ENCODE data around the gene POLG2.
"Not testable (repeated sequence)": the region's sequence is repeated elsewhere in the genome, so short reads cannot be mapped to it uniquely, and the experiment has no call there.

Gene POLG2

GRCh38 chr17:64503341-64503740 is 6.5 kb upstream of the POLG2 start:
- DNase-seq (no peak), ATAC-seq (replicated peaks) (no peak)
- Mint-ChIP-seq H3K36me3 (ENCODE audit: insufficient read depth) (peaks cover 94% of the 10 kb centered on the region), H3K9me3 (no peaks in the 10 kb centered on the region), H3K27me3 (no peaks in the 10 kb centered on the region), H3K4me1 (ENCODE audit: low read depth in 2 of 2) (peaks cover 50 to 70% of the 10 kb centered on the region in 2 donors), H3K27ac (peak overlapping the region; percentile 99), H3K4me3 (peak overlapping the region; percentile 98 to 99)

- no peak for DNase-seq
- peak overlapping the region; percentile 98 to 99 for H3K4me3 Mint-ChIP-seq
Measured at GRCh38 chr17:64502809-64503208, 6.0 kb upstream of the POLG2 start.

GRCh38 chr17:64502021-64502420 is 5.2 kb upstream of the POLG2 start:
- peaks cover 100% of the 10 kb centered on the region for H3K36me3 Mint-ChIP-seq (ENCODE audit: insufficient read depth)
- H3K4me1 Mint-ChIP-seq (ENCODE audit: low read depth in 2 of 2): peaks cover 57 to 77% of the 10 kb centered on the region in 2 donors
- DNase-seq: no peak
- H3K27me3 Mint-ChIP-seq: no peaks in the 10 kb centered on the region
- H3K9me3 Mint-ChIP-seq: no peaks in the 10 kb centered on the region
- H3K4me3 Mint-ChIP-seq: peak overlapping the region; percentile 33 to 98
- no peak for ATAC-seq (replicated peaks)
- H3K27ac Mint-ChIP-seq: peak overlapping the region; percentile 29 to 99

More at GRCh38 chr17:64502809-64503208, 6.0 kb upstream of the POLG2 start:
- peaks cover 54 to 73% of the 10 kb centered on the region in 2 donors for H3K4me1 Mint-ChIP-seq (ENCODE audit: low read depth in 2 of 2)
- no peak for ATAC-seq (replicated peaks)
- H3K27ac Mint-ChIP-seq: peak overlapping the region; percentile 99
- peaks cover 98% of the 10 kb centered on the region for H3K36me3 Mint-ChIP-seq (ENCODE audit: insufficient read depth)
- no peaks in the 10 kb centered on the region for H3K9me3 Mint-ChIP-seq
- no peaks in the 10 kb centered on the region for H3K27me3 Mint-ChIP-seq

- H3K27me3 Mint-ChIP-seq: no peaks in the 10 kb centered on the region
- peaks cover 62 to 86% of the 10 kb centered on the region in 2 donors for H3K4me1 Mint-ChIP-seq (ENCODE audit: low read depth in 2 of 2)
- no peak for DNase-seq
- H3K27ac Mint-ChIP-seq: peak overlapping the region; percentile 92 to 99
- H3K36me3 Mint-ChIP-seq (ENCODE audit: insufficient read depth): peaks cover 100% of the 10 kb centered on the region
- no peaks in the 10 kb centered on the region for H3K9me3 Mint-ChIP-seq
- H3K4me3 Mint-ChIP-seq: peak overlapping the region; percentile 33 to 98
- no peak for ATAC-seq (replicated peaks)
Measured at GRCh38 chr17:64500862-64501765, 4.3 kb upstream of the POLG2 start.

- peaks cover 65 to 90% of the 10 kb centered on the region in 2 donors for H3K4me1 Mint-ChIP-seq (ENCODE audit: low read depth in 2 of 2)
- H3K4me3 Mint-ChIP-seq: peak overlapping the region; percentile 33 to 39
- H3K9me3 Mint-ChIP-seq: no peaks in the 10 kb centered on the region
- peak overlapping the region; percentile 92 to 99 for H3K27ac Mint-ChIP-seq
- DNase-seq: no peak
- H3K27me3 Mint-ChIP-seq: no peaks in the 10 kb centered on the region
- no peak for ATAC-seq (replicated peaks)
- H3K36me3 Mint-ChIP-seq (ENCODE audit: insufficient read depth): peaks cover 96% of the 10 kb centered on the region
Measured at GRCh38 chr17:64500487-64500859, 3.6 kb upstream of the POLG2 start.

GRCh38 chr17:64499805-64500486 is 3.1 kb upstream of the POLG2 start:
- Mint-ChIP-seq H3K36me3 (ENCODE audit: insufficient read depth) (peaks cover 91% of the 10 kb centered on the region), H3K4me1 (ENCODE audit: low read depth in 2 of 2) (peaks cover 65 to 92% of the 10 kb centered on the region in 2 donors), H3K27me3 (no peaks in the 10 kb centered on the region), H3K9me3 (no peaks in the 10 kb centered on the region), H3K27ac (peak overlapping the region; percentile 92 to 99), H3K4me3 (peak overlapping the region; percentile 33 to 39)
- no peak for DNase-seq
- no peak for ATAC-seq (replicated peaks)

GRCh38 chr17:64498308-64499203 is 1.7 kb upstream of the POLG2 start:
- H3K4me3 Mint-ChIP-seq: peak overlapping the region; percentile 96 to 97
- ATAC-seq (replicated peaks) (no peak), DNase-seq (no peak)
- H3K27me3 Mint-ChIP-seq: no peaks in the 10 kb centered on the region
- peaks cover 77% of the 10 kb centered on the region for H3K36me3 Mint-ChIP-seq (ENCODE audit: insufficient read depth)
- no peaks in the 10 kb centered on the region for H3K9me3 Mint-ChIP-seq
- H3K4me1 Mint-ChIP-seq (ENCODE audit: low read depth in 2 of 2): peaks cover 68 to 93% of the 10 kb centered on the region in 2 donors
- H3K27ac Mint-ChIP-seq: peak overlapping the region; percentile 92 to 99

- peaks cover 60 to 88% of the 10 kb centered on the region in 2 donors for H3K4me1 Mint-ChIP-seq (ENCODE audit: low read depth in 2 of 2)
- DNase-seq: no peak
- H3K4me3 Mint-ChIP-seq: peak overlapping the region; percentile 96 to 97
- peak overlapping the region; percentile 92 to 99 for H3K27ac Mint-ChIP-seq
- no peaks in the 10 kb centered on the region for H3K27me3 Mint-ChIP-seq
- peak; percentile 21 for ATAC-seq (replicated peaks)
- H3K9me3 Mint-ChIP-seq: no peaks in the 10 kb centered on the region
- peaks cover 68% of the 10 kb centered on the region for H3K36me3 Mint-ChIP-seq (ENCODE audit: insufficient read depth)
Measured at GRCh38 chr17:64497565-64498035, 746 bp upstream of the POLG2 start.

- Mint-ChIP-seq H3K36me3 (ENCODE audit: insufficient read depth) (peaks cover 63% of the 10 kb centered on the region), H3K4me3 (peak overlapping the region; percentile 96 to 97), H3K4me1 (ENCODE audit: low read depth in 2 of 2) (peaks cover 53 to 77% of the 10 kb centered on the region in 2 donors), H3K27me3 (no peaks in the 10 kb centered on the region), H3K9me3 (no peaks in the 10 kb centered on the region), H3K27ac (peak overlapping the region; percentile 92 to 99)
- DNase-seq (no peak), ATAC-seq (replicated peaks) (no peak)
Measured at GRCh38 chr17:64496348-64496785, 487 bp downstream of the POLG2 start.

GRCh38 chr17:64495300-64495699 is 1.6 kb downstream of the POLG2 start:
- ATAC-seq (replicated peaks); DNase-seq; H3K27me3 Mint-ChIP-seq; H3K9me3 Mint-ChIP-seq; H3K27ac Mint-ChIP-seq: not testable (repeated sequence)
- H3K4me3 Mint-ChIP-seq: peak overlapping the region; percentile 96 to 97
- H3K36me3 Mint-ChIP-seq (ENCODE audit: insufficient read depth): peaks cover 59% of the 10 kb centered on the region
- peaks cover 44 to 66% of the 10 kb centered on the region in 2 donors for H3K4me1 Mint-ChIP-seq (ENCODE audit: low read depth in 2 of 2)

- peaks cover 59% of the 10 kb centered on the region for H3K36me3 Mint-ChIP-seq (ENCODE audit: insufficient read depth)
- no peaks in the 10 kb centered on the region for H3K27me3 Mint-ChIP-seq
- DNase-seq: no peak
- no peak for ATAC-seq (replicated peaks)
- H3K4me1 Mint-ChIP-seq (ENCODE audit: low read depth in 2 of 2): peaks cover 39 to 54% of the 10 kb centered on the region in 2 donors
- H3K9me3 Mint-ChIP-seq: no peaks in the 10 kb centered on the region
- peak overlapping the region in 1 of 2 donors; percentile 60 for H3K27ac Mint-ChIP-seq
- H3K4me3 Mint-ChIP-seq: no peak overlapping the region
Measured at GRCh38 chr17:64494121-64494520, 2.7 kb downstream of the POLG2 start.

- DNase-seq (peak; percentile 40 to 60 (median 41)), ATAC-seq (replicated peaks) (no peak)
- H3K4me1 Mint-ChIP-seq (ENCODE audit: low read depth in 2 of 2): peaks cover 30 to 41% of the 10 kb centered on the region in 2 donors
- no peaks in the 10 kb centered on the region for H3K9me3 Mint-ChIP-seq
- H3K36me3 Mint-ChIP-seq (ENCODE audit: insufficient read depth): peaks cover 56% of the 10 kb centered on the region
- H3K27ac Mint-ChIP-seq: peak overlapping the region in 1 of 2 donors; percentile 19
- no peak overlapping the region for H3K4me3 Mint-ChIP-seq
- H3K27me3 Mint-ChIP-seq: no peaks in the 10 kb centered on the region
Measured at GRCh38 chr17:64492481-64493109, 4.3 kb downstream of the POLG2 start.

All from effector memory CD8-positive, alpha-beta T cell (primary cell).